Chondrocyte (in vitro differentiated cells): ENCODE measurements around the gene PDZD4. TPM values are rescaled to one million over a fixed set of nuclear protein-coding genes. Genes with fewer than 3 reads are reported as not detected.

ENCODE experiments used
- DNase-seq: peaks from one replicate; pipeline ENCODE4 v3.0.0; 2021; ENCODE audit warnings: mixed read lengths, low spot score
- H3K27ac Mint-ChIP-seq: one replicate; pipeline ENCODE4 v1.8.0; 2021; ENCODE audit warnings: mild to moderate bottlenecking, moderate library complexity, mixed read lengths; ENCODE audit not compliant: unreplicated experiment
- H3K27me3 Mint-ChIP-seq: 2 replicates; pipeline ENCODE4 v1.8.0; 2021; ENCODE audit warnings: low read depth, mixed read lengths
- H3K36me3 Mint-ChIP-seq: 2 replicates; pipeline ENCODE4 v1.8.0; 2021; ENCODE audit warnings: low read depth, mixed read lengths
- H3K4me1 Mint-ChIP-seq: 2 replicates; pipeline ENCODE4 v1.8.0; 2021; ENCODE audit warnings: low read depth, mild to moderate bottlenecking, mixed read lengths
- H3K4me3 Mint-ChIP-seq: one replicate; pipeline ENCODE4 v1.8.0; 2021; ENCODE audit warnings: mild to moderate bottlenecking, moderate library complexity, mixed read lengths; ENCODE audit not compliant: unreplicated experiment
- H3K9me3 Mint-ChIP-seq: 2 replicates; pipeline ENCODE4 v1.8.0; 2021; ENCODE audit warnings: low read depth, mixed read lengths
- total RNA-seq: library from RNA; stranded (reverse); gene quantifications from 3 replicates; pipeline ENCODE4 v1.2.1, GENCODE V29; 2021
- TF ChIP-seq, protein P1 (sequence below): fragments of 200-600 bp; sonication (generic); IDR thresholded peaks from 2 replicates; pipeline ENCODE4 v1.5.0; 2021; ENCODE audit warnings: antibody characterized with exemption, mild to moderate bottlenecking, moderate library complexity

The PDZD4 gene
- total RNA-seq, 1 donor from 2014 or later, result 24.8 TPM

DNA sequence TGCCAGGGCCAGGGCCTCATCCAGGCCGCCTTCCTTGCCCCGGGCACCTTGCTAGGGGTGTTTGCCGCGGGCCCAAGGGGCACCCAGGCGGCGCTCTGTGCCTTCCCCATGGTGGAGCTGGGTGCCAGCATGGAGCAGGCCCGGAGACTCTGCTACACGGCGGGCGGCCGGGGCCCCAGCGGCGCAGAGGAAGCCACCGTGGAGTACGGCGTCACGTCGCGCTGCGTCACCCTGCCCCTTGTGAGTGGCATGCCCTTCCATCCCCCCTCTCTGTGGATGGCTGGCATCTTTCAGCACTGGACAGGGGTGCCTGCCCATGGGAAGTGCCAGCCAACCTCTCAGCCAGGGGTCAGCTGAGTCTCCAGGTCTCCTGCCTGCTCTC is 62.7 kb downstream of the PDZD4 start:
- no peak for DNase-seq
- Mint-ChIP-seq H3K36me3 (peaks cover 2% of the 10 kb centered on the region), H3K27ac (no peak overlapping the region), H3K4me1 (peaks cover 11% of the 10 kb centered on the region), H3K27me3 (no peaks in the 10 kb centered on the region), H3K9me3 (no peaks in the 10 kb centered on the region), H3K4me3 (no peak overlapping the region)
- TF ChIP-seq, protein P1, sequence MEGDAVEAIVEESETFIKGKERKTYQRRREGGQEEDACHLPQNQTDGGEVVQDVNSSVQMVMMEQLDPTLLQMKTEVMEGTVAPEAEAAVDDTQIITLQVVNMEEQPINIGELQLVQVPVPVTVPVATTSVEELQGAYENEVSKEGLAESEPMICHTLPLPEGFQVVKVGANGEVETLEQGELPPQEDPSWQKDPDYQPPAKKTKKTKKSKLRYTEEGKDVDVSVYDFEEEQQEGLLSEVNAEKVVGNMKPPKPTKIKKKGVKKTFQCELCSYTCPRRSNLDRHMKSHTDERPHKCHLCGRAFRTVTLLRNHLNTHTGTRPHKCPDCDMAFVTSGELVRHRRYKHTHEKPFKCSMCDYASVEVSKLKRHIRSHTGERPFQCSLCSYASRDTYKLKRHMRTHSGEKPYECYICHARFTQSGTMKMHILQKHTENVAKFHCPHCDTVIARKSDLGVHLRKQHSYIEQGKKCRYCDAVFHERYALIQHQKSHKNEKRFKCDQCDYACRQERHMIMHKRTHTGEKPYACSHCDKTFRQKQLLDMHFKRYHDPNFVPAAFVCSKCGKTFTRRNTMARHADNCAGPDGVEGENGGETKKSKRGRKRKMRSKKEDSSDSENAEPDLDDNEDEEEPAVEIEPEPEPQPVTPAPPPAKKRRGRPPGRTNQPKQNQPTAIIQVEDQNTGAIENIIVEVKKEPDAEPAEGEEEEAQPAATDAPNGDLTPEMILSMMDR, result no peak

- TF ChIP-seq, protein P1, result no peak
- H3K27me3 Mint-ChIP-seq, result no peaks in the 10 kb centered on the region
- DNase-seq, result peak; percentile 91
- peaks cover 2% of the 10 kb centered on the region for H3K36me3 Mint-ChIP-seq
- no peak overlapping the region for H3K27ac Mint-ChIP-seq
- H3K4me1 Mint-ChIP-seq, result peaks cover 11% of the 10 kb centered on the region
- no peaks in the 10 kb centered on the region for H3K9me3 Mint-ChIP-seq
- no peak overlapping the region for H3K4me3 Mint-ChIP-seq
These were observed 63.3 kb downstream of the PDZD4 start for GRCh38 chrX:153766871-153767673.

- Mint-ChIP-seq H3K36me3 (peaks cover 2% of the 10 kb centered on the region), H3K4me1 (peaks cover 11% of the 10 kb centered on the region), H3K27me3 (no peaks in the 10 kb centered on the region), H3K4me3 (peak overlapping the region; percentile 74), H3K9me3 (no peaks in the 10 kb centered on the region), H3K27ac (peak overlapping the region; percentile 68)
- TF ChIP-seq, protein P1, result no peak
- DNase-seq, result no peak
These were observed 64.1 kb downstream of the PDZD4 start for GRCh38 chrX:153766098-153766817.

DNA sequence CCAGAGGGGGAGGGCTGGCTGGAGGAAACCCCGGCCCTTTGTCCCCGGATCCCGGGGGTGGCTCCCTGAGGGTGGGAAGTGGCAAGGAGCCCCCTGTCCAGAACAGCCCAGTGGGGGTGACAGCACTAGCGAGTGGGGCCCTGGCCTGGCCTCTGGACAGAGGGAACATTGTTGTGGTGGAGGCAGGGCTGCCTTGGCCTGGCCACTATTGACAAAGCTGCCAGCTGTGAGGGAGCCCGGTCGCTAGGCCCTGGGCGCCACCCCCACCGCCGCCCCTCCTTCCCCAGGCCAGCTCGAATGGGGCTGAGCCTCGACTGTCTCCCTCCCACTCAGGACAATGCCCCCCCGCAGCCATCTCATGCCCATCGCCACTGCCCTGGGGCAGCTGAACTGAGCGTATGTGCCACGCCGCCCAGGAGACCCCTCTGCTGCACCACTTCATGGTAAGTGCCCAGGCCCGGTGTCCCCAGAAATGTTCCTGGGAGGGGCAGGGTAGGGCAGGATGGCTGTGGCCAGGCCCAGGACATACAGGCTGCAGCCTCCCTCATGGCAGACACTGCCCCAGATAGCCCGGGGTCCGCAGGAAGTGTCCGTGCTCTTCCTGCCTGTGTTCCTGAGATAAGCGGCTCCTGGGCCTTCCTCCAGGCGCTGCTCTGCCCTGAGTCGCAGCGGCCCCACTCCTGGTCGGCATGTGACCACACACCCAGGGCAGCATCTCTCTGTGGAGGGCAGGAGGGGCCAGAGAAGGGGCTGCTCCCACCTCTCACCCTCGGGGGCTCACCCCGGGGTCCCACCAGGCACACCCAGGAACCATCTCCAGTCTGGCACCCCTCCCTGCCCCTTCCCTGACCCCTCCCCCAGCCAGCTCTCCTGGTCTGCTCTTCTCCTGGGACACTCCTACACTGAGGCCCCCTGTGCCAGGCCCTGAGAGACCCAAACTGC is 64.9 kb downstream of the PDZD4 start:
- Mint-ChIP-seq H3K4me3 (peak overlapping the region; percentile 74), H3K9me3 (no peaks in the 10 kb centered on the region)

More for the DNA sequence above, 64.9 kb downstream of the PDZD4 start:
- Mint-ChIP-seq H3K4me1 (peaks cover 11% of the 10 kb centered on the region), H3K27ac (peak overlapping the region; percentile 68), H3K36me3 (peaks cover 2% of the 10 kb centered on the region), H3K27me3 (no peaks in the 10 kb centered on the region)
- TF ChIP-seq, protein P1, result no peak
- DNase-seq, result no peak
